ENCODE results near the gene TCF7L2.

GRCh38 chr10:112938808-112939482, 11.1 kb upstream of the TCF7L2 start:
- TF ChIP-seq CTCF (IDR thresholded peaks at IDR 0.05; ENCODE audit: insufficient read depth, low read length, poor library complexity, severe bottlenecking) (no peak), EZH2phosphoT487 (conservative IDR thresholded peaks at IDR 0.05; ENCODE audit: low read length) (no peak)

Measured in SU-DHL-6 (cell line).